GM12873 (cell line): Measurements from ENCODE around the gene ZNF281.

Experiments
- CTCF ChIP-seq: IDR thresholded peaks from 2 replicates; pipeline ENCODE4 v1.5.1; 2012; ENCODE audit warnings: low read depth, mild to moderate bottlenecking, moderate library complexity, low read length, control low read depth; ENCODE audit not compliant: insufficient read depth; ENCODE audit errors: missing control alignments

Gene ZNF281

GRCh38 chr1:200362421-200362820 is 47.4 kb downstream of the ZNF281 start:
- TF ChIP-seq CTCF: no peak

GRCh38 chr1:200359610-200360163 is 50.1 kb downstream of the ZNF281 start:
- TF ChIP-seq CTCF: no peak

- no peak for TF ChIP-seq CTCF
These were observed 54.0 kb downstream of the ZNF281 start for GRCh38 chr1:200355801-200356200.
